ENCODE results near the gene RBP3. TPM values are rescaled to one million over a fixed set of nuclear protein-coding genes. Genes with fewer than 3 reads are reported as not detected.

Gene RBP3
- total RNA-seq, 1 experiment from 2014 or later, result not detected

GRCh38 chr10:47307381-47307780 lies 40.8 kb upstream of the RBP3 start:
- RAD21 ChIA-PET (ENCODE audit: low non-redundant PET in 1 of 2, low total read pairs in 2 of 2, uncharacterized antibody in 2 of 2, unreplicated experiment in 2 of 2), result interaction anchor here in 1 of 2 experiments (1.5 kb wide), 1 partner anchor 259 kb away, joined by 3 read pairs; no protein-coding TSS in a partner anchor
- H3K4me3 ChIP-seq (replicated peaks in 1 of 2; ENCODE audit: low read depth in 1 of 2, low read length in 2 of 2), result no peak overlapping the region
- no peaks in the 10 kb centered on the region for H3K9me3 ChIP-seq (ENCODE audit: control insufficient read depth in 1 of 2, insufficient read depth in 1 of 2, low read depth in 1 of 2, low read length in 2 of 2)
- H3K27me3 ChIP-seq (ENCODE audit: insufficient read depth, low read length), result peaks cover 19% of the 10 kb centered on the region; the same call in 1 of the 2 replicates
- TF ChIP-seq SIN3A (IDR thresholded peaks at IDR 0.05; ENCODE audit: low read depth) (no peak), MAX (IDR thresholded peaks at IDR 0.05) (no peak), ZNF274 (IDR thresholded peaks at IDR 0.05; ENCODE audit: low read depth, low read length) (no peak), SP1 (IDR thresholded peaks at IDR 0.05; ENCODE audit: low read depth) (no peak), EZH2 (IDR thresholded peaks at IDR 0.05) (no peak), EZH2phosphoT487 (IDR thresholded peaks at IDR 0.05; ENCODE audit: borderline replicate concordance) (no peak), EGR1 (IDR thresholded peaks at IDR 0.05; ENCODE audit: low read depth) (no peak), ZBTB33 (IDR thresholded peaks at IDR 0.05; ENCODE audit: extremely low read depth, insufficient replicate concordance, low read length) (no peak), REST (IDR thresholded peaks at IDR 0.05; ENCODE audit: low read depth) (no peak), CBX3 (IDR thresholded peaks at IDR 0.05; ENCODE audit: low read depth) (no peak), CEBPB (IDR thresholded peaks at IDR 0.05; ENCODE audit: low read depth) (no peak), RAD21 (IDR thresholded peaks at IDR 0.05; ENCODE audit: low read depth) (no peak), CTCF (IDR thresholded peaks at IDR 0.05 in 2 of 3, conservative IDR thresholded peaks at IDR 0.05 in 1 of 3; ENCODE audit: borderline replicate concordance in 1 of 3, insufficient read depth in 1 of 3, low read depth in 2 of 3, low read length in 2 of 3) (no peak), ZFX (IDR thresholded peaks at IDR 0.05) (no peak), POLR2AphosphoS5 (IDR thresholded peaks at IDR 0.05; ENCODE audit: low read depth, low read length) (no peak), ELF1 (IDR thresholded peaks at IDR 0.05; ENCODE audit: borderline replicate concordance, low read depth) (no peak), FOSL1 (IDR thresholded peaks at IDR 0.05; ENCODE audit: low read depth) (no peak), JUND (IDR thresholded peaks at IDR 0.05) (no peak), YY1 (IDR thresholded peaks at IDR 0.05; ENCODE audit: extremely low read depth, insufficient replicate concordance, low read depth, low read length) (no peak), SRF (IDR thresholded peaks at IDR 0.05; ENCODE audit: low read depth) (no peak)
- BruUV-seq (replicated peaks), result no TSS peak
- no peaks in the 10 kb centered on the region for H4K20me1 ChIP-seq (ENCODE audit: insufficient read depth)
- no peaks in the 10 kb centered on the region for H3K79me2 ChIP-seq (ENCODE audit: insufficient read depth, low read length)
- H3K27ac ChIP-seq (ENCODE audit: low read depth, low read length), result no peak overlapping the region
- POLR2A ChIA-PET, result no interaction called here
- DNase-seq (ENCODE audit: low read depth, low spot score) (no peak), ATAC-seq (no peak)
- H3K9ac ChIP-seq (ENCODE audit: low read length), result no peak overlapping the region
- no peaks in the 10 kb centered on the region; a peak in 1 of 4 replicates for H3K4me1 ChIP-seq (ENCODE audit: control insufficient read depth in 1 of 2, insufficient read depth in 2 of 2, low read length in 2 of 2)
- CTCF ChIA-PET, result no interaction called here
- no peaks in the 10 kb centered on the region for H3K36me3 ChIP-seq (ENCODE audit: control insufficient read depth in 1 of 2, insufficient read depth in 2 of 2, low read length in 2 of 2)
- no peak overlapping the region for H2AFZ ChIP-seq (ENCODE audit: low read depth, low read length, poor library complexity, severe bottlenecking)
- no peak overlapping the region for H3K4me2 ChIP-seq (ENCODE audit: low read length)
- intact Hi-C loops (cut with micrococcal nuclease), result no loop called here
- no peaks in the 10 kb centered on the region for H3K9me2 ChIP-seq (ENCODE audit: insufficient read depth)
